Muscle of back (tissue), 13 donors: Measurements from ENCODE around the gene EIF4E1B. TPM values are rescaled to one million over a fixed set of nuclear protein-coding genes. Genes with fewer than 3 reads are reported as not detected.
A peak's percentile ranks its signal among the peaks of the same experiment; 100 is the strongest.
"Not testable (repeated sequence)": the region's sequence is repeated elsewhere in the genome, so short reads cannot be mapped to it uniquely, and the experiment has no call there.

ENCODE experiments used
- DNase-seq, 3 donors: peaks; one replicate each; pipeline versions ENCODE4 v3.0.0 to v3.0.0-alpha.2; 2013
- long read RNA-seq, 9 donors: transcript quantifications; one replicate each; lab custom pipeline, GENCODE V29; 2026
- polyA plus RNA-seq, 10 donors: library from polyadenylated mRNA; unstranded; fragments of 120-200 nt; gene quantifications; one replicate each; pipeline ENCODE4 v1.2.1, GENCODE V29; 2013; ENCODE audit not compliant: insufficient read length in 10 of 10

The EIF4E1B gene
- polyA plus RNA-seq, result under 1 TPM in 2 of 10 donors, not detected in 8; 0.05 to 0.17 TPM
- long read RNA-seq, donor 1, result 0 reads
- long read RNA-seq, donor 2, result 0 reads
- long read RNA-seq, donor 3, result 0 reads
- long read RNA-seq, donor 4, result 0 reads
- long read RNA-seq, donor 5, result 0 reads
- long read RNA-seq, donor 6, result 0 reads
- long read RNA-seq, donor 7, result 0 reads
- long read RNA-seq, donor 8, result 0 reads
- long read RNA-seq, donor 9, result 0 reads

DNA sequence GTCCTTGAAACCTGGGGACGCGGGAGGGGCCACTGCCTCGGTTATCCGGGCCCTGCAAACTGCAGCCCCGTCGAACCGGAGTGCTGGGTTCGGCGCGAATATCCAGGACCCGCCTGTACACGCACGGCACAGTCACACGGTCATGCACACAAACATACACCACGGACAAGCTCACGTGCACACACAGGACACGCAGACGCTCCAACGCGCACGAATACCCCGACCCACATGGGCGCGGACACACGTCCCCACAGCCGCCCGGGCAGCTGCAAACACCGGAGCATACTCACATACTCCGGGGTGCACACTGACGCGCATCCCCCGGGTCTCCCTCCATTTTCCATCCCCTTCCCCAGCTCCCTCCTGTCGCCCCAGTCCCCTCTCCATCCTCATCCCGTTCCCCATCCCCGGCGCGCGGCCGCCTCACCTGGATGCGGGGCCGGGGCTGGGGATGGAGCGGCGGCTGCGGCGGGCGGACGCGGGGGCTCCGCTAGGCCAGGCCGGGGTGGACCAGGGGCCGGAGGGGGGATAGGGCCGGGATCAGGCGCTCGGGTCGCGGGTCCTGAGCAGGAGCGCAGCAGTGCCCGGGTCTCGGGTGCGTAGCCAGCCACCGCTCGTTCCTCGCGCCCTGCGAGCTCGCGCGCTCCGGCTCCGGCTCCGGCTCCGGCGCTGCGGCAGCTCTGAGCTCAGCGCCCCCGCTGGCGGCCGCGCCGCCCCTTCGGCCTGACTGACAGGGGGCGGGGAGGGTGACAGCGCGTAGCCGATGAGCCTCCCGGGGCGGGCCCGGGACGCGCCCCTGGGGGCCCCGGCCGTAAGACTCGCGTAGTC is at the start of gene EIF4E1B, which contains the start of gene SNCB:
TSS of gene EIF4E1B (plus strand) at position 823 of the 828 bp plus-strand sequence. CDS start 12,113 bp downstream, outside the sequence.
TSS of gene SNCB (minus strand) at position 682 of the 828 bp plus-strand sequence. CDS start 880 bp downstream, outside the sequence.
- DNase-seq, result peak in 2 of 3 donors; percentile 37 to 74

GRCh38 chr5:176581361-176581760 is 49.1 kb upstream of the EIF4E1B start:
- DNase-seq, result no peak

- DNase-seq, result no peak
Measured at GRCh38 chr5:176583076-176583475, 47.4 kb upstream of the EIF4E1B start.

- DNase-seq, result no peak
Measured at GRCh38 chr5:176587398-176587797, 43.1 kb upstream of the EIF4E1B start.

GRCh38 chr5:176588297-176588696 is 42.2 kb upstream of the EIF4E1B start:
- no peak for DNase-seq

DNA sequence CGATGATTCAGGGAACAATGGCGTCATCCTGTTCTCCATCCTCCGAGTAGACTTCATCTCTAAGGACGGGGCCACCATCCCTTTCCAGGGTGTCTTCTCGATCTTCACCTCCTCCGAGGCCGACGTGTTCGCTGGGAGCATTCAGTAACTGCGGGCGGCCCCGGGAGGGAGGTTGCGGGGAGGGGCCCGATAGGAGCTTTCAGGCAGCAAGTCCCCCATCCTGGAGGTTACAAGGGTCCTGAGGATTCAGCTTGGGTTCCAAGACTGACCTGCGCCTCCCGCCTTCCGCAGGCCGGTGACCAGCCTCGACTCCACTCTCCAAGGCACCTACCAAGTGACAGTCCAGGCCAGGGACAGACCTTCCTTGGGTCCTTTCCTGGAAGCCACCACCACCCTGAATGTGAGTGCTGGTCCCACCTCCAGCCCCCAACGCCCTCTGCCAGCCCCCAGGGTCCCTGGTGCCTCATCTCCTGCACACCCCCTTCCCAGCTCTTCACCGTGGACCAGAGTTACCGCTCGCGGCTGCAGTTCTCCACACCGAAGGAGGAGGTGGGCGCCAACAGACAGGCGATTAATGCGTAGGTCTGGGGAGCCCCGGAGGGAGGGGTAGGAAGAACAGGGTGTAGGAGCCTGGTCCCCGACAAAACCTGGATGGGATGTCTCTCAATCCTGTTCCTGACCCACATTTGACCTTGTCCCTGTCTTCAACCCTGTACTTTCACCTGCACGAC is 41.3 kb upstream of the EIF4E1B start:
- no peak for DNase-seq

DNA sequence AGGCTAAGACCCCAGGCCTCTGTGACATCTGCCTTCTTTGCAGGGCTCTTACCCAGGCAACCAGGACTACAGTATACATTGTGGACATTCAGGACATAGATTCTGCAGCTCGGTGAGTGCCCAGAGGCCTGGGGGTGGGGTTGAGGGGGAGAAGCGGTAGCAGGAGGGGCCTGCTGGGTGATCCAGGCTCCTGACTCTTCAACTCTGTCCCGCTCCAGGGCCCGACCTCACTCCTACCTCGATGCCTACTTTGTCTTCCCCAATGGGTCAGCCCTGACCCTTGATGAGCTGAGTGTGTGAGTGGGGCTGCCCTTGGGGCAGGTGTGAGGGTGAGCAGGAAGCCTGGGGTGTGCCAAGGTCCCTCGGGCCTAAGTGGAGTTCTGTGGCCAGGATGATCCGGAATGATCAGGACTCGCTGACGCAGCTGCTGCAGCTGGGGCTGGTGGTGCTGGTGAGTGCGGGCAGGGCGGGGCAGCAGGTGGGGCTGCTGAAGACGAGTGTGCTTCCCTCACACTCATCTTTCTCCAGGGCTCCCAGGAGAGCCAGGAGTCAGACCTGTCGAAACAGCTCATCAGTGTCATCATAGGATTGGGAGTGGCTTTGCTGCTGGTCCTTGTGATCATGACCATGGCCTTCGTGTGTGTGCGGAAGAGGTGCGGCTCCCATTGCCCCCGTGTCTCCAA is 40.3 kb upstream of the EIF4E1B start:
- no peak for DNase-seq

- DNase-seq, result not testable (repeated sequence)
Measured at GRCh38 chr5:176591667-176592066, 38.8 kb upstream of the EIF4E1B start.

- DNase-seq, result no peak
Measured at GRCh38 chr5:176592573-176592972, 37.9 kb upstream of the EIF4E1B start.

GRCh38 chr5:176593273-176593869 is 37.1 kb upstream of the EIF4E1B start:
- no peak for DNase-seq

DNA sequence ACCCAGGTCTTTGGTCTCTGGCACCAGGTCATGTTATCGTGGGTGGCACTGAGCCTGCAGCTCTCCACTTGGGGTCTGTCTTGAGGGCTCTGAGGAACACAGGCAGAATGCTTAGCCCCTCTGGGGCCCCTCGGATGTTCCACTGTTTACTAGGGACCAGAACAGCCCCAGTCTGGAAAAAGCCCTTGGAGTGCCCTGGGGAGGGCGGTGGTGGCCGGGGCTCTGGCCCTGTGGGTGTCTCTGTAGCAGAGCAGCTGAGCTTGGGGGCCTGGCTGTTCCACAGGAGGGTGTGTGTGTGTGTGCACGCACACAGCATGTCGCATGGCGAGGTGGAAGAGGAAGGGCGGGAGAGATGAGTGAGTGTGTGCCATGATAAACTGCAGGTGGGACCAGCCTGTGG is 35.9 kb upstream of the EIF4E1B start:
- DNase-seq, result no peak

DNA sequence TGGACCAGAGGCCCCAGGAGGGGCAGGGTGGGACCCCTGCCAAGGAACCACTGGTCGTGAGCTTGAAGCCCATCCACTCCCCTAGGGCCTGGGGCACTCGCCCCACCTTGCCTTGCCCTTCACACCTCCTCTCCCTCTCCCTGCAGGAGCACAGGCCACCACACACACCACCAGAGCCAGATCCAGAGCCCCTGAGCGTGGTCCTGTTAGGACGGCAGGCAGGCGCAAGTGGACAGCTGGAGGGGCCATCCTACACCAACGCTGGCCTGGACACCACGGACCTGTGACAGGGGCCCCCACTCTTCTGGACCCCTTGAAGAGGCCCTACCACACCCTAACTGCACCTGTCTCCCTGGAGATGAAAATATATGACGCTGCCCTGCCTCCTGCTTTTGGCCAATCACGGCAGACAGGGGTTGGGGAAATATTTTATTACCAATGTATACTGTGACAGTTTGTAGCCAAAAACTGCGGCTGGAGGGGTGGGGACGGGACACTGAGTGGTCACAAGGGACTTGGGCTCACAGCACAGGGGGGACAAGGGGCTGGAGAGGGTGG is 35.0 kb upstream of the EIF4E1B start:
- DNase-seq, result no peak

DNA sequence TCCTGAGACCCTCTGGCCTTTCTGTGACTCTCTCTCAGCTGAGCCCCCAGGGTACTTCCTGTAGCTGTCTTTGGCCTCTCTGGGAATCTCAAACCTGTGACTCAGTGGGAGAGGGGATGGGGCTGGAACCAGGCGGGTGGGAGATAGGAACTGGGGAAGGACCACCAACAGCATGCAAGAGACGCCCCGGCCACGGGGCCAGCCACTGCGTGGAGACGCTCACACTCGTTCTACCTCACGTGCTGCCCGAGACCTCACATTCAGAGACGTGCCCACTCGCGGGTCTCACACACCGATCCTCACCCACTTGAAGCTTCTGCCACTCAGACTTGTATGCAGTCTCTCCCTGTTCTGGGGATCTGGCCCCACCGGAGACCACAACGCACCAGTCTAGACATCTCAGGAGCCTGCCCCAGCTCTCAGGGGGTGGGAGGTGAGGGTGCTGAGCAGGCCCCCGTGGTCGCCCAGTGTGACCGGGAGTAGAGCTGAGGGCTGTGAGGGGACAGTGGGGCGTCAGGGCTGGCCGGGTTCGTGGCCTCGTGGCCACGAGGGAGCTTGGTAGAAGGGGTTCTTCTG is 34.3 kb upstream of the EIF4E1B start:
- DNase-seq, result no peak

- peak in 2 of 3 donors; percentile 34 to 63 for DNase-seq
Measured at GRCh38 chr5:176596689-176597416, 33.6 kb upstream of the EIF4E1B start.

DNA sequence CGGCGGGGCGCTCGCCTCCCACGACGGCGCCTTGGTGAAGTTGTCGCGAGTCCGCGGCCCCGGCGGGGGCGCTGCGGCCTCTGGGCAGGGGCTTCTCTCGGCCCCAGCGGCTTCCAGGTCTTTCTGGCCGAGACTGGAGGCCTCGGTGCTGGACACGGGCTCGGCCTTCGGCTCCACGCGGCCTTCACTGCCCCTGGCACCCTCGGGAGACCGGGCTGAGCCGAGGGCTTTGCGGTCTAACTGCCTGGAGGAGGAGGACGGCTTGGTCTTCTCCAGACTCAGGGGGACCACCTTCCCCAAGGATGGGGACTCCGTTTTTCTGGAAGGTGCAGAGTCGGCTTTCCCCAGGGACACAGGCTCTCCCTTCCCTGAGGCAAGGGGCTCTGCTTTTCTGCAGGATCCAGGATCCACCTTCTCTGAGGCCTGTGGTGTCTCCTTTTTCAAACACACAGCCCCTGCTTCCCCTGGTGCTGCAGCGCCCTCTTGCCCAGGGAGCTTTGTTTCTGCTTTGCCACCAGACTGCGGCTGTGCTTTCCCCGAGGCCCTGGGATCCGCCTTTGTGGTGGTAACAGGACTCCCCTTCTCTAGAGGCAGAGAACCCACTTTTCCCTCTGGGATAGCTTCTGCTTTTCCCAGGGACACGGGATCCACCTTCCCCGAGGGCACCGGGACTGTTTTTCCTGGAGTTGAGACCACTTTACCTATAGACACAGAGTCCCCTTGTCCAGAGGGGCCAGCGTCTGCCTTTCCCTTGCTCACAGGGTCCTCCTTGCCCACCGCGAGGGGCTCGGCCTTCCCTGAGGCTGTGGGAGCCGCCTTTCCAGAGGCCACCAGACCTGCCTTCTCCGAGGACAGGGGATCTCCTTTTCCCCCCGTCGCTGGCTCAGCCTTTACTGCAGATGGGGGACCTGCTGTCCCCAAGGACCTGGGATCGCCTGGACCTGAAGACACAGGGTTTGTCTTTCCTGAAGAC is 32.8 kb upstream of the EIF4E1B start:
- no peak for DNase-seq

DNA sequence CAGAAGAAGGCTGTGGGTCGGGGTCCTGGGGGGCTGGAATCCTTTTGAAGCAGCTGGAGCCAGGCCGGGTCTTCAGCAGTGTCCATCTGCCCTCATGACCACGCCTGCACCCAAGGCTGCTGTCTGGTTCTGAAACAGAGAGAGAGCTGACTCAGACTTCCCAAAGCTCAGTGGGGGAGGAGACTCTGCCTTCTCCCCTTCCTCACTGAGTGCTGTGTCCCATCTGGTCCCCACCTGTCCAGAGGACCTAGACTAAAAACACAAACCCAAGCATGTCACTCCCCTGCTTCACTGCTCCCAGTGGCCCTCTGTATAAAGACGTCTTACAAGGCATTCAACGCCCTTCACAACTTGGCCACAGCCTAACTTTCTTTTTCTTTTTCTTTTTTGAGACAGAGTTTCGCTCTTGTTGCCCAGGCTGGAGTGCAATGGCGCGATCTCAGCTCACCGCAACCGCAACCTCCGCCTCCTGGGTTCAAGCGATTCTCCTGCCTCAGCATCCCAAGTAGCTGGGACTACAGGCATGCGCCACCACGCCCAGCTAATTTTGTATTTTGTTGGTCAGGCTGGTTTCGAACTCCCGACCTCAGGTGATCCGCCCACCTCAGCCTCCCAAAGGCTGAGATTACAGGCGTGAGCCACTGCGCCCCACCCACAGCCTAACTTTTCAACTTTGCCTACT is 30.6 kb upstream of the EIF4E1B start:
- not testable (repeated sequence) for DNase-seq

GRCh38 chr5:176601901-176602482 is 28.5 kb upstream of the EIF4E1B start:
- DNase-seq, result no peak

- no peak for DNase-seq
Measured at GRCh38 chr5:176603091-176603490, 27.4 kb upstream of the EIF4E1B start.
